GM11168 (cell line): Measurements from ENCODE around the gene ACTN3.
"Not testable (repeated sequence)": the region's sequence is repeated elsewhere in the genome, so short reads cannot be mapped to it uniquely, and the experiment has no call there.

Experiments used
- in situ Hi-C: fragments of 300-500 bp; cut with MboI; formaldehyde crosslinking; loops from one replicate; pipeline ENCODE4 v1.12.0; 2022; ENCODE audit warnings: low sequenced_read_pairs; ENCODE audit not compliant: unreplicated experiment

ACTN3 gene

DNA sequence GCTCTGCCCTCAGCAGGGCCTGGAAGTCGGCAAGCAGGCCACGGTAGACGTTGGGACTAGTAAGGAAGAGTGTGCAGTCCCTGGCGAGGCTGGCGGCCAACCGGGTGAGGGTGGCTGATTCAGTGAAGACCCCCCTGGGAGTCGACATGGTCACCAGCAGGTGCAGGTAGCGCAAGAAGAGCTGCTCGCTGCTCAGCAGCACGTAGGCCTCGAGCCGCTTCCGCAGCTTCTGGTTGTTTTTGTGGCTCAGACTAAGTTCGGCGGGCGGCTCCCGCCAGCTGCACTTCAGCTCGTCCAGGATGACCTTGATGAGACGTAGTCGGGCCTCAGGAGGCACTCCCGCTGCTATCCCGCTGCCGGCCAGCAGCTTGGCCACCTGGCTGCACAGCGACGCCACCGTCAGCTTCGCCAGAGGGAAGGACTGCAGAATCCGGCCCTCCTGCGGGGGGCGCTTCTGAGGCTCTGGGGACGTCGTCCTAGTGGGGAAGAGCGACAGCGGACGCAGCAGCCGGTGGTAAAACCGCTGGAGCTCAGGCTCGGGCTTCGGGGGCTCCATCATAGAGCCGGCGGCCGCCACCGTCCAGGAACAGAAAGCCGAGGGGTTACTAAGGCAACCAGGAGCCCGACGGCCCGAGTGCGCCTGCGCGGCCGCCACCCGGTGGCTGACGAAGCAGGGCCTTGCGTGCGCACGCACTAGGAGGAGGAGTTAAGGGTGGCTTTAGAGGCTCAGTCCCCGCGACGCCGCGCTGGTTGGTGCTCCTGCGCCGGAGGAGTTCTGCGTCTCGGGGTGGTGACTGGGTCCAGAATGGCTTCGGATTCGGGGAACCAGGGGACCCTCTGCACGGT lies 46.0 kb downstream of the ACTN3 start, which contains the start of the genes CCDC87 and CCS:
Gene CCDC87 (minus strand): TSS at position 607 of the 846 bp plus-strand sequence. CDS start 48 bp downstream, at position 559.
Gene CCS (plus strand): TSS at position 729 of the 846 bp plus-strand sequence. CDS start 77 bp downstream, at position 806.
- in situ Hi-C loops: no loop called here

DNA sequence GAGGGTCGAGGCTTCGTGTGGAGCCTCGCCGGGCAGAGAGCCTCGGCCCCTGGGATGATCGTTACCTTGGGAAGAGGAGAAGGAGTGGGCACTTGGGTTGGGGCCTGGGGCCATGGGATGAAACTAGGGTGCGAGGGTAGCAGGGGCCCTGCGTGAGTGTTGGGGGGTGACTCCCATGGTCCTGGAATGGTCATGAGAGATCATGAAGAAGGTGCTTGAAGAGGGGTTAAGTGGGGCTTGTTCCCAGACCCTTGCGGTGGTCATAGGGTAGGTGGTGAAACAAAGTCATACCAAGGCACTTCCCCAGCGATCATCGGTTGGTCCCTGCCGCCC lies 46.6 kb downstream of the ACTN3 start:
- in situ Hi-C loops: no loop called here

GRCh38 chr11:66593650-66594049 lies 46.9 kb downstream of the ACTN3 start:
- in situ Hi-C loops: no loop called here

DNA sequence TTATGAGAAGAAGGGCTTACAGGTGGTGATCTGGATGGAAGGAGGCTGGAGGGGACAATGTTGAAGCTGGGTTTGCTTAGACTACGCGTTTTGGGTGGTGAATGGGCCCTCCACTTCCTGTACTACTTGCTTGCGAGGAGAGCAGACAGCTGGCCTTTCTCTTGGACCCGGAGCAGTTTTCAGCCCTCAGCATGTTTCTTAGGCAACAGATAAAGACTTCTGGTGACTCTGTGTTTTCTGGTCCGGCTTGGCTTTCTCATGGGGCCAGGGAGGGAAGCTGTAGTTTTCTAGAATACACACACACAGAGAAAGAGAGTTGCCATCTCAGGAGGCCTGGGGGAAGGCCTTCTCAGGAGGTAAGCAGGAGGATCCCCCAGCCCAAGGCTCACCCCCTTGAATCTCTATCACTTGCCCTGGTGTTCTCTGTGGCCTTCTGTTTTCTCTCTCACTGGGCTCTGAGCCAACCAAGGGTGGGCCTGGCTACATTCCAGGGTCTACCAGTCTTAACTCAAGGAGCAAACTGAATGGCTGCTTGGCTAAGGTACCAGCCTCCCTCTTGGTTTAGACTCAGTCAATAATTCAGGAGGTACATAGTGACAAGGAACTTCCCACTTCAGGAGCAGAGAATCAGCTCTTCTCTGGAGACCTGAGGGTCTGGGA lies 48.7 kb downstream of the ACTN3 start:
- in situ Hi-C loops: no loop called here

DNA sequence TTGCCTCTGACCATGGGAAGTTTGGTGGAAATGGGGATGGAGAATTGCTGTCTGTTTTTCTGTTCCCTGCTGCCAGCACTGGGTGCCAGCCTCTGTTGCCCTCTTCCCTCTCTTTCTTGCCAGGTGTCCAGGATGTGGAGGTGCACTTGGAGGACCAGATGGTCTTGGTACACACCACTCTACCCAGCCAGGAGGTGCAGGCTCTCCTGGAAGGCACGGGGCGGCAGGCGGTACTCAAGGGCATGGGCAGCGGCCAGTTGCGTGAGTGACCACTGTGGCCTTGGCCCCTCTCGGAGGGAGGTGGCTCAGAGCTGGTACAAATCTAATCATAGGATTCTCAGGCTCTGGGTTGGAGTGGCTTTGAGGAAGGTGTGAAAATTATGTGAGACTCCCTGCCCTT lies 52.3 kb downstream of the ACTN3 start:
- in situ Hi-C loops: no loop called here

DNA sequence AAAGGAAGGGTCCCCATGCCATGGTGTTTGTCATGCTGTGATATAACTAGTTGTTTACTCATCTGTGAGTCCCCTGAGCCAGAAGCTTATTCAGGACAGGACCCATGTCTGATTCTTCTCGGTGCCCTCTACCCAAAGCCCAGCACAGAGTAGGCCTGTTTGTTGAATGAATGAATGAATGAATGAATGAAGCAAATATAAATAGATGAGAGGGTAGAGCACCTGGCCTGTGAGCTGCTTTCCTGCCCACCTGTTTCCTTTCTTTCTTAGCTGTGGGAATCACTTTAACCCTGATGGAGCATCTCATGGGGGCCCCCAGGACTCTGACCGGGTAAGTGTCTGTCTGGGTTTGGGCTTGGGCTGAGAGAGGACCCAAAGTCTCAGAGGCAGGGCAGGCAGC lies 53.5 kb downstream of the ACTN3 start:
- in situ Hi-C loops: no loop called here

GRCh38 chr11:66600631-66601233 lies 54.0 kb downstream of the ACTN3 start:
- in situ Hi-C loops: no loop called here

- in situ Hi-C loops: no loop called here
Observed at GRCh38 chr11:66603072-66603471, 56.4 kb downstream of the ACTN3 start.

GRCh38 chr11:66604155-66604554 lies 57.5 kb downstream of the ACTN3 start:
- in situ Hi-C loops: no loop called here

GRCh38 chr11:66606608-66607007 lies 59.9 kb downstream of the ACTN3 start:
- in situ Hi-C loops: not testable (repeated sequence)

DNA sequence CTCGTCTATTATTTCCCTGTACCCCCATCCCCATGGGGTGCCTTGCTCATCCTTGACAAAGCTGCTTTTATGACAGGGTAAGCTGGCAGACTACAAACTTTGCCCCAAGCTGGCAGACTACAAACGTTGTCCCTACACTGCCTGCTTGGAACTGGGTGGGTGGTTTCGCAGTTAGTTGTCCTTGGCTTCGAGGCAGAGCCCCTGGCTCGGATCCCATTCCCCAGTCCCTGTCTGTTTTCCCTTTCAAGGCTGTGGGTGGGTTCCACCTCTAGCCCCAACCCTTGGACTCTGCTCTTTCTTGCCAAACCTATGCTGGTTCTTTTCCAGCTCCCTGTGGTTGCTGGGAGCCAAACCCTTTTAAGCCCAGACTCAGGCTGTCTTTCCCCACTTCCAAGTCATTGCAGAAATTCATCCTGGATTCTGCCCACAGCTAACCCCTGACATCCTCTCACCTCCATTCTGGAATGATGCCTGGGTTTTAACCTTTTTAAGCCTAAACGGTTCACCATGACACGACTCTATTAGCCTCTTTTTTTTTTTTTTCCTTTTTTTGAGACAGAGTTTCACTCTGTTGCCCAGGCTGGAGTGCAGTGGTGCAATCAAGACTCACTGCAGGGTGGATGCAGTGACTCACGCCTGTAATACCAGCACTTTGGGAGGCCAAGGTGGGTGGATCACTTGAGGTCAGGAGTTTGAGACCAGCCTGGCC lies 60.6 kb downstream of the ACTN3 start:
- in situ Hi-C loops: no loop called here

- in situ Hi-C loops: no loop called here
Observed at GRCh38 chr11:66609721-66610617, 63.3 kb downstream of the ACTN3 start.

GRCh38 chr11:66612458-66612857 lies 65.8 kb downstream of the ACTN3 start:
- in situ Hi-C loops: no loop called here
